ENCODE results near the gene RAP2B.
A peak's percentile ranks its signal among the peaks of the same experiment; 100 is the strongest.
"Not testable (repeated sequence)": the region's sequence is repeated elsewhere in the genome, so short reads cannot be mapped to it uniquely, and the experiment has no call there.

Gene RAP2B

DNA sequence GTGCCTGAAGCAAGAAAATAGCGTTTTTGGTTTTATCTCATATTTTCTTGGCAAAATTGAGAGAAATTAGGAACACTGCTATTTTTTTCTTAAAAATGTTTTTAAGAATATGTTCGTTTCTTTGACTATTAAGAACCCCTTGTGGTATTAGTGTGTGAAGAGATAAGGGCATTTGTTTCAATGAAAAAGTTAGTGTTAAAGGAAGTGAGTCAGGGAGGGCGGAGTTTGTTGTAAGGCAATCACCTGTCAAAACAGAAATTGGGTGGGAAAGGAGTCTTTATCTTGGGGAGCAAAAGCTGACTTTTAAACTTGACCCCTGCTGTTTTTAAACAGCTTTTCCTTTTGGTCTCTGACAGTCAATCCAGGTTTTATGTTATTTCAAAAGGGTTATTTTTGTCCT is 4.2 kb downstream of the RAP2B start:
- DNase-seq (ENCODE audit: insufficient read length, low spot score) (no peak), FAIRE-seq (peak; percentile 58)
- no peak for TF ChIP-seq POLR2A (IDR thresholded peaks at IDR 0.05; ENCODE audit: low read depth, low read length)

DNA sequence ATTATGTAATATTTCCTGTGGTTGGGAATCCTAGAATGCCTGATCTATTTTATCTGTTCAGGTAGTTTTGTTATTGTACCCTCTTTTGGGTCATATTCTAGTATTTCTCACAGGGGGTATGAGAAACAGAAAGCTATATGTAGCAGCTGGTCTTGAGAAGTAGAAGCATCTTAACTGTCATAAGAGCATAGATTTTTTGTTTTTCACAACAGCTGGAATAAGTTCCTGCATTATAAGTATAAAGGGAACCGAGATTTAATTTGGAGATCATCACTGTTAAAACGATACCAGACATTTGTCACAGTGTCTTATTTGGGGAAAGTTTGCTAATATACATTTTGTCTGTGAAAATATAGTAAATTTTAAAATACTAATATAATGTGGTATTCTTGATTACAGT is 4.8 kb downstream of the RAP2B start:
- DNase-seq (ENCODE audit: insufficient read length, low spot score) (no peak), FAIRE-seq (no peak)
- no peak for TF ChIP-seq POLR2A (IDR thresholded peaks at IDR 0.05; ENCODE audit: low read depth, low read length)

DNA sequence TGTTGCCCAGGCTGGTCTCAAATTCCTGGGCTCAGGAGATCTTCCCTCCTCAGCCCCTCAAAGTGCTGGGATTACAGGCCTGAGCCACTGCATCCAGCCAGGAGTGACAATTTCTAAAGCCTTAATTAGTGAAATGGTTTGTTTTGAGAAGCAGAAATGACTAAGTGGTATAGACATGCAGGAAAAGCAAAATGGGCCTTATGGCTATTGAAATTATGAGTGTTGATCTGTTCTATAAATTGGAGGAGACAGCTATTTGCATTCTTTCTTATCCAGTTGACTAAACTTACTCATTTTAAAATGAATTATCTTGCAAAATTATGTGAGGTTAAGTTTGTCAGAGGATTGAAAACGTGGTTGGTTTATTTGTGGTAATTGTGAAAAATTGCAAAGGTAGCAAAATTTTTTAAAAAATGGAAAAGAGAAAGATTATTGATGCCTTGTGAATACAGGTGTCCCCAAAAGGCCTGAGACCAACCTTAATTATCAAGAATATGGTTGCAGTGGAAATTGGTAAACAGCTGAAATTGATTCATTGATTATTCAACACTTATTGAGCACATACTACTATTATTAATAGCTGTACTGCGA is 7.9 kb downstream of the RAP2B start:
- no peak for FAIRE-seq

DNA sequence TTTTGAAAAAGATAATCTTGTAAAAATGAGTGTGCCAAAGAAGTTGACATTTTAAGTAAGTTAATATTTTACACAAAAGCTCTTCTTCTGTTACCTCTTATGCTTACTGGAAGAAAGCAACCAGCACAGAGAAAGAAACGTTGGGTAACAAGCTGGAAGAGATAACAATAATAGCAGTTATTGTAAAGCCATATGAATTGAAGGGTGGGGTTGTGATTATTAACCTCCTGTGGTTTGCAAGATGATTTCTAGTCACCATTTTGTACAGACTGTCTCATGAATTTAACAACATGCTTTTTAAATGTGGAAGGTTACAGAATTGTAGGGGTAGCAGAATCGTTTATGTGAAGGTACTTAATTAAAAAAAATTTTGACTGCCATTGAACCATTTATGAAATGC is 9.2 kb downstream of the RAP2B start:
- no peak for TF ChIP-seq POLR2A (IDR thresholded peaks at IDR 0.05; ENCODE audit: low read depth, low read length)
- no peak for DNase-seq (ENCODE audit: insufficient read length, low spot score)
- no peak for FAIRE-seq

More for the DNA sequence above, 7.9 kb downstream of the RAP2B start:
- DNase-seq (ENCODE audit: insufficient read length, low spot score), result no peak
- TF ChIP-seq POLR2A (IDR thresholded peaks at IDR 0.05; ENCODE audit: low read depth, low read length), result no peak

DNA sequence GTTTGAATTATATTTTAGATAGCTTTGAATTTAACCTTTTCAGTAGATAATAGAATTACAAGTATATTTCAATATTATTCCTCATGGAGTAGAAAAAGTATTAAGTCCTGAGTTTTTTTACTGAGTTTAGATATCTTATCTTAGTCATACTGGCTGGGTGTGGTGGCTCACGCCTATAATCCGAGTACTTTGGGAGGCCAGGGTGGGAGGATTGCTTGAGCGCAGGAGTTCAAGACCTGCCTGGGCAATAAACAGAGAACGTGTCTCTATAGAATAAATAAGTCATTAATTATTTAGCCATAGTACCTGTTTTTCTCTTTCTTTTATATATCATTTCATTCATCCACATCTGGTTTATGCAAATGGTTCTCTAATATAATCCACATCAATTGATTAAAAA is 9.9 kb downstream of the RAP2B start:
- no peak for DNase-seq (ENCODE audit: insufficient read length, low spot score)
- TF ChIP-seq POLR2A (IDR thresholded peaks at IDR 0.05; ENCODE audit: low read depth, low read length), result no peak
- no peak for FAIRE-seq

DNA sequence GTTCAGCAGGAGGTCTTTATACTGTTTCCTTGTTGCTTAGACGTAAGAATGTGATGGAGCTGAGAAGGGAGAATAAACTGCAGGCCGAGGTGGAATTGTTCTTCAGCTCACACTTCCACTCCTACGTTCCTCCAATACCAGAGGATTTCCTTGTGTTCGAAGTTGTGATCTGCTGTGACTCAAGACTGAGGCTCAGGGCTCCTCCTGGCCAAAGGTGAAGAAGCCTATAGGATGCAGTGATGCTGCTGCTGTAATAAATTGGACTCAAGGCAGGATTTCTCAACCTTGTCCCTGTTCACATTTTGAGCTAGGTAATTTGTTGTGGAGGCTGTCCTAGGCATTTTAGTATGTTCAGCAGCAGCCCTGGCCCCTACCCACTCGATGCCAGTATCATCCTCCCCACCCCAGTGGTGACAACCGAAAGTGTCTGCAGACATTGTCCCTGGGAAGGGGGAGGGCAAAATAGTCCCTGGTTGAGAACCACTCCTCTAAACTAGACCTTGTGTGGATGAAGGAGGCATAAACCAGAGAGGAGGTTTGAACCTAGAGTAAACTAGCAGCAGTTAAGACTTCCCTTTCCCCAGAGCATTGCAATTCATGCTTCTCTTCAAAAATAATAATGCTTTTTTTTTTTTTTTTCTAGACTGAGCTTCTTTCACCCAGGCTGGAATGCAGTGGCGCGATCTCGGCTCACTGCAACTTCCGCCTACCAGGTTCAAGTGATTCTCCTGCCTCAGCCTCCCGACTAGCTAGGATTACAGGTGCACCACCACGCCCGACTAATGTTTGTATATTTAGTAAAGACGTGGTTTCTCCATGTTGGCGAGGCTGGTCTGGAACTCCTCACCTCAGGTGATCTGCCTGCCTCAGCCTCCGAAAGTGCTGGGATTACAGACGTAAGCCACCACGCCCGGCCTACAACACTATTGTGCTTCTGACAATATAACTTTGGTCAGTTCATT is 11.1 kb downstream of the RAP2B start:
- no peak for TF ChIP-seq POLR2A (IDR thresholded peaks at IDR 0.05; ENCODE audit: low read depth, low read length)
- DNase-seq (ENCODE audit: insufficient read length, low spot score) (no peak), FAIRE-seq (peak; percentile 27)

DNA sequence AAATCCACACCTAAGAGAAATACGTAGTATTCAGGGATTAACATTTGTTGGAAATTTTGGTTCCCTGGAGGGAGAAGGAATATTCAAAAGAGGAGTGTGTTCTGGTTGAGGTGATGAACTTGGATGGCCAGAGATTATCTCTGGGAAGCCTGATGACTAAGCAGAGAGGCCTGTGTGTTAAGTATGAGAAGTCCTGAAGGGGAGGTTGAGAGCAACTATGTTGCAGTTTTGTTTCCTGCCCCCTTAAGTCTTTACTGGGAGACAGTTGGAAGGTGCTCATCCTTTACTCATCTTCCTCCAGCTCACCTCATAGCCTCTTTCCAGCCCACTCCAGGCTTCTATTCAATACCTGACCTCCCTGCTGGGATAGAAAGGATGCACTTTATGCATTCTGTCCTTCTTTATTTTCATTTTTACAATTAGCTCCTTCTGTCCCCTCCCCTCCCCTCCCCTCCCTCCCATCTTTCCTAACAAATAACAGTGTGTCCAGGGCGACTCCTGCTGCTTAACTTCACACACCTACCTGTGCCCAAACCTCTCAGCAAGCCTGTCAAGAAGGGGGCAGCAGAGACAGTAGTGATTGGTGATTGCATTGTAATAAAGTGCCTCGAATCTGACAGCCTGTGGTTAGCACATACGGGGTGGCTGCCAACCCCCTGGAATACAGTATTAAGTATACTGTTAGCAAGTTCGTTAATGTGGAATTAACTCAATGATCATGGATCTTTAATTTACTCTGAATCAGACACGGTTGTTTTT is 11.9 kb downstream of the RAP2B start:
- DNase-seq (ENCODE audit: insufficient read length, low spot score) (no peak), FAIRE-seq (peak; percentile 77)
- no peak for TF ChIP-seq POLR2A (IDR thresholded peaks at IDR 0.05; ENCODE audit: low read depth, low read length)

DNA sequence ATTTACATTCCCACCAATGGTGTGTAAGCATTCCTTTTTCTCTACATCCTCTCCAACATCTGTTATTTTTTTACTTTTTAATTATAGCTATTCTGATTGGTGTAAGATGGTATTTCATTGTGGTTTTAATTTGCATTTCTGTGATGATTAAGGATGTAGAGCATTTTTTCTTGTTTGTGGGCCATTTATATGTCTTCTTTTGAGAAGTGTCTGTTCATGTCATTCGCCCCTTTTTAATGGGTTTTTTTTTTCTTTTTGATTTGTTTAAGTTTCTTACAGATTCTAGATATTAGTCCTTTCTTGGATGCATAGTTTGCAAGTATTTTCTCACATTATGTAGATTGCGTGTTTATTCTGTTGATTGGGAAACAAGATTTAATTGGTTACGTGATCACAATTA is 14.2 kb downstream of the RAP2B start:
- no peak for TF ChIP-seq POLR2A (IDR thresholded peaks at IDR 0.05; ENCODE audit: low read depth, low read length)
- DNase-seq (ENCODE audit: insufficient read length, low spot score), result no peak
- no peak for FAIRE-seq

DNA sequence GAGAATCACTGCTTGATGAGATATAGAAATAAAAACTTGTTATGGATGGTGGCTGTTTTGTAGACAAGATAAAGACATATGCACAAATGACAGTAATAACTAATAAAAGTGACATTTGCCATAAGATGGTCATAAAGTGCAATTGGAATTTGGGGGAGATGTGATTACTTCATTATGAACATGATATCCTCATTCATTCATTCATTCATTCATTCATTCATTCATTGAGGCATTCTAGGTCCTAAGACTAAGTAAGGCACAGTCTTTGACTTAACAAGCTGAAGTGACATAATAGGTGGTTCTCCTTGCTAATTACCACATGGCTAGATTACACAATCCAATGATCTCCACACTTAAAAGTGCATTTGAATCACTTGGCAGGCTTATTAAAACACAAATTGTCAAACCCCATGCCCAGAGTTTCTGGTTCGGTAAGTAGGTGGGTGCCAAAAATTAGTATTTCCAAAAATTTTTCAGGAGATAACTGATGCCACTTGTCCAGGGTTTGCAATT is 18.9 kb downstream of the RAP2B start:
- DNase-seq (ENCODE audit: insufficient read length, low spot score), result no peak
- TF ChIP-seq POLR2A (IDR thresholded peaks at IDR 0.05; ENCODE audit: low read depth, low read length), result no peak
- FAIRE-seq, result peak; percentile 27

DNA sequence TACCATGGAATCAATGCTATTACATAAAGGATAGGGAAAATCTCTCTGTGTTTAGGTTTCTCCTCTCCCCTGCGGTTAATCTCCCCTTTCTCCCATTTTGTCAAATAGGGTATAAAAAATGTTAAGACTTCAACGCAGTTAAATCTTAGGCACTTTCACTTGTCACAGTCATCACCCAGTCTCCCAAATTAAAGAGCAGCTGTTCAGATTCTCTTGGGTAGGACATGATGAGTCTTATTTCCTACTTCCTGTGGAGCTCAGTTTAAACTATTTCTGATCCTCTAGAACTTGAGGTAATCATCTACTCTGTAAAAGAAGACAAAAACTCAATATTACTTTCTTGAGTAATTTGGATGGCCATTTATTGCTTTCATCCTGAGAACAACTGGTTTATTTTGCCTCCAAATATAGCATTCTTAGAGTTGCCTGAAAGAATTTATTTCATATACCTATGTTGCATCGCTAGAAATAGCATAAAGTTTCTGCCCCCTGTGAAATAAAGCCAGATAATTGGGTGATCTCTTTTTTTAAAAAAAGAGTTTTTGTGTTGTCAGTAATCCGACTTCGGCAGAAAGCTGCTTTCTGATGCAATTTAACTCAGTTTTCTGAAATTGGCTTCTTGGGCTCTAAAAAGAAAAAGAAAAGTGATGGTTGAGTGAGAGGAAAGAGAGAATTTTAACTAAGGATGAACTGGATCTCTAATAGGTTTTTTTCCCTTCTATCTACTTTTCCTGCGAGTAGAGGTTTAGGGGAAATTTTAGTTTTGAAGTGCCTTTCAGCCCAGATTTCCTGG is 20.7 kb downstream of the RAP2B start:
- FAIRE-seq, result peak; percentile 58
- TF ChIP-seq POLR2A (IDR thresholded peaks at IDR 0.05; ENCODE audit: low read depth, low read length), result no peak
- DNase-seq (ENCODE audit: insufficient read length, low spot score), result no peak

DNA sequence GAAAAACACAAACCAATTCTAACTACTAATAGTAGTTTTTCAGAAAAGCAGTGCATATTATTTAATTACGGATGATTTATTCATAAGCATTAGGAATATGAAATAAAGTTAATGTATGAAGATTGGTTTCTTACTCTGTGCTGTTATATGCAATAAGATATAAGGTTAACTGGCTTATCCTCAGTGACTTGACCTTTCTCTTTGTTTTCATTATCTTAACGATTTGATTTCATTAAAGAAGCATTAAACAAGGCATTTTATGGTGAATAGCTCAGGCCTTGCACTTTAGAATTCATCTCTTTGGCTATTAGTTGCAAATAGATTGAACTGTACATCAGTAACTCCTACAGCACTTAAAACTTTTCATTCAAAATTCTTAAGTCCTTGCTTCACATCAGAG is 28.9 kb downstream of the RAP2B start:
- FAIRE-seq (no peak), DNase-seq (ENCODE audit: insufficient read length, low spot score) (no peak)
- no peak for TF ChIP-seq POLR2A (IDR thresholded peaks at IDR 0.05; ENCODE audit: low read depth, low read length)

DNA sequence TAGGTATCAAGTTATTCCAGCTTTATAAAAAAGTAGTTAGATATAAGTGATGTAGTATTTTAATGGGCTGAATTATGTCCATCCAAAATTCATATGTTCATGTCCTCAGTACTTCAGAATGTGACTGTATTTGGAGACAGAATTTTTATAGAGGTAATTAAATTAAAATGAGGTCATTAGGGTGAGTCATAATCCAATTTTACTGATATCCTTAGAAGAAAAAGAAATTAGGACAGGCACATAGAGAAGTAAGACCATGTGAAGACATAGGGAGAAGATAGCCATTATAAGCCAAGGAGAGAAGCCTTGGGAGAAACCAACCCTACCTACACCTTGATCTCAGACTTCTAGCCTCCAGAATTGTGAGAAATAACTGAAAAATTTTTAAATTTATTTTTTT is 30.3 kb downstream of the RAP2B start:
- DNase-seq (ENCODE audit: insufficient read length, low spot score) (no peak), FAIRE-seq (no peak)
- TF ChIP-seq POLR2A (IDR thresholded peaks at IDR 0.05; ENCODE audit: low read depth, low read length), result no peak

DNA sequence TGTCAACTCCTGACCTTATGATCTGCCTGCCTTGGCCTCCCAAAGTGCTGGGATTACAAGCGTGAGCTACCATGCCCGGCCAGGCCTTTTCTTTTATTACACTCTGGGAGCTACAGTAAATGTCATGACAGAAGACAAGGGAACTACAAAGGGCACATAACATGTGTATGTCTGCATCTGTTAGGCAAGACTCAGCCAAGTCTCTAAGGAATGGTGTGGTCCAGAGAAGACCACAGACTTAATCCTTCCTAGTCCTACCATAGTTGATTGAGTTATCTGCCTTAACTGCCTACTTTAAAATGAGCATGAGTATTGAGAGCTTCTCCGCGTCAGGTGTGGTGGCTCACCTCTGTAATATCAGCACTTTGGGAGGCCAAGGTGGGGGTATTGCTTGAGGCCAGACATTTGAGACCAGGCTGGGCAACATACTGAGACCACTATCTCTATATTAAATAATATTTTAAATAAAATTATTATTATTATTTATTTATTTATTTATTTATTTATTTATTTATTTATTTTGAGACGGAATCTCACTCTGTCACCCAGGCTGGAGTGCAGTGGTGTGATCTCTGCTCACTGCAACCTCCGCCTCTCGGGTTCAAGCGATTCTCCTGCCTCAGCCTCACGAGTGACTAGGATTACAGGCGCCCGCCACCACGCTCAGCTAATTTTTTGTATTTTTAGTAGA is 31.9 kb downstream of the RAP2B start:
- DNase-seq (ENCODE audit: insufficient read length, low spot score); FAIRE-seq: not testable (repeated sequence)

Measured in H54 (cell line).